ENCODE measurements around the gene SCFD2. TPM values are rescaled to one million over a fixed set of nuclear protein-coding genes. Genes with fewer than 3 reads are reported as not detected.

SCFD2 gene
- polyA plus RNA-seq, 2 of the 4 experiments (the other 2 are of a cell fraction), result 7.6 to 10.8 TPM

GRCh38 chr4:53205970-53206369, 159.9 kb downstream of the SCFD2 start:
- no peak for DNase-seq (ENCODE audit: low read depth in 1 of 2, low spot score in 1 of 2)
- Histone ChIP-seq H3K4me3 (no peak overlapping the region), H3K27ac (no peak overlapping the region), H3K4me1 (no peaks in the 10 kb centered on the region), H3K9me3 (no peaks in the 10 kb centered on the region), H3K4me2 (no peak overlapping the region)
- no peak for TF ChIP-seq E2F6 (IDR thresholded peaks at IDR 0.05; ENCODE audit: borderline replicate concordance, low read depth)
- no peak for TF ChIP-seq MAZ (IDR thresholded peaks at IDR 0.05; ENCODE audit: borderline replicate concordance, low read depth, low read length)
- no peak for TF ChIP-seq MAX (IDR thresholded peaks at IDR 0.05)
- TF ChIP-seq JUNB (IDR thresholded peaks at IDR 0.05), result no peak
- TF ChIP-seq HOXB5 (CRISPR knock-in tag; IDR thresholded peaks at IDR 0.05), result no peak
- no peak for TF ChIP-seq ELK1 (IDR thresholded peaks at IDR 0.05; ENCODE audit: low read depth, low read length)
- TF ChIP-seq FOSL2 (IDR thresholded peaks at IDR 0.05), result no peak
- TF ChIP-seq FOSL2 (CRISPR knock-in tag; IDR thresholded peaks at IDR 0.05), result no peak
- TF ChIP-seq NR3C1 (IDR thresholded peaks at IDR 0.05), result no peak
- TF ChIP-seq CEBPB (IDR thresholded peaks at IDR 0.05), result no peak
- TF ChIP-seq FOSB (CRISPR knock-in tag; IDR thresholded peaks at IDR 0.05), result no peak
- TF ChIP-seq HES2 (IDR thresholded peaks at IDR 0.05), result no peak
- no peak for TF ChIP-seq USF2 (IDR thresholded peaks at IDR 0.05)
- no peak for TF ChIP-seq RCOR1 (IDR thresholded peaks at IDR 0.05; ENCODE audit: low read depth, low read length)
- TF ChIP-seq KDM1A (IDR thresholded peaks at IDR 0.05; ENCODE audit: low read depth), result no peak
- TF ChIP-seq RNF2 (IDR thresholded peaks at IDR 0.05; ENCODE audit: borderline replicate concordance, low read depth), result no peak
- no peak for TF ChIP-seq ATOH8 (CRISPR knock-in tag; IDR thresholded peaks at IDR 0.05; ENCODE audit: low read depth)
- TF ChIP-seq HMGXB4 (CRISPR knock-in tag; IDR thresholded peaks at IDR 0.05; ENCODE audit: borderline replicate concordance), result no peak
- ChIA-PET CTCF (interaction anchor here (1.1 kb wide), 1 partner anchor 1027 kb away, joined by 6 read pairs; no protein-coding TSS in a partner anchor), POLR2A (no interaction called here)
- no peak for FAIRE-seq
- ATAC-seq, result no peak

GRCh38 chr4:53199356-53199755, 166.5 kb downstream of the SCFD2 start:
- H3K4me2 ChIP-seq, result no peak overlapping the region
- ATAC-seq, result no peak
- ChIA-PET POLR2A (no interaction called here), CTCF (interaction anchor here (2.6 kb wide), 1 partner anchor 1034 kb away, joined by 12 read pairs; no protein-coding TSS in a partner anchor)
- WGBS (ENCODE audit: missing lambda C conversion rate), result 93% methylated on average over 1 of the region's 1 CpG
- FAIRE-seq, result no peak
- no peaks in the 10 kb centered on the region for H3K9me3 ChIP-seq
- no peaks in the 10 kb centered on the region for H3K4me1 ChIP-seq
- H3K27ac ChIP-seq, result no peak overlapping the region
- no peak overlapping the region for H3K4me3 ChIP-seq
- TF ChIP-seq MAZ (IDR thresholded peaks at IDR 0.05; ENCODE audit: borderline replicate concordance, low read depth, low read length), result no peak
- no peak for TF ChIP-seq ELK1 (IDR thresholded peaks at IDR 0.05; ENCODE audit: low read depth, low read length)
- TF ChIP-seq JUNB (IDR thresholded peaks at IDR 0.05), result no peak
- no peak for TF ChIP-seq RNF2 (IDR thresholded peaks at IDR 0.05; ENCODE audit: borderline replicate concordance, low read depth)
- TF ChIP-seq POLR2AphosphoS2 (conservative IDR thresholded peaks at IDR 0.05; ENCODE audit: low read length), result no peak
- TF ChIP-seq HES2 (IDR thresholded peaks at IDR 0.05), result no peak
- TF ChIP-seq HMGXB4 (CRISPR knock-in tag; IDR thresholded peaks at IDR 0.05; ENCODE audit: borderline replicate concordance), result no peak
- no peak for TF ChIP-seq NPAS2 (CRISPR knock-in tag; IDR thresholded peaks at IDR 0.05; ENCODE audit: borderline replicate concordance)
- no peak for TF ChIP-seq MAX (IDR thresholded peaks at IDR 0.05)
- TF ChIP-seq CHD4 (IDR thresholded peaks at IDR 0.05; ENCODE audit: borderline replicate concordance), result no peak
- TF ChIP-seq GATA3 (IDR thresholded peaks at IDR 0.05; ENCODE audit: borderline replicate concordance), result no peak
- TF ChIP-seq SREBF2 (IDR thresholded peaks at IDR 0.05), result no peak
- no peak for TF ChIP-seq KDM5A (IDR thresholded peaks at IDR 0.05)
- no peak for TF ChIP-seq HDAC2 (IDR thresholded peaks at IDR 0.05)
- TF ChIP-seq HOXB13 (CRISPR knock-in tag; IDR thresholded peaks at IDR 0.05; ENCODE audit: low read depth), result no peak
- no peak for TF ChIP-seq TP53 (CRISPR knock-in tag; IDR thresholded peaks at IDR 0.05)
- no peak for DNase-seq (ENCODE audit: low read depth in 1 of 2, low spot score in 1 of 2)
